Hippocampal formation (tissue), 2 donors: ENCODE data around the gene RAB40C.

Source experiments
- DNase-seq, 2 donors: peaks; one replicate each; lab custom pipeline; 2025; lab: John Stamatoyannopoulos, UW

RAB40C gene

GRCh38 chr16:575354-576196 is 14.3 kb upstream of the RAB40C start:
- DNase-seq: no peak

- DNase-seq: no peak
Measured at GRCh38 chr16:576197-576822, 13.6 kb upstream of the RAB40C start.

GRCh38 chr16:576823-577201 is 13.1 kb upstream of the RAB40C start:
- DNase-seq: no peak

GRCh38 chr16:577796-578195 is 12.1 kb upstream of the RAB40C start:
- DNase-seq: no peak

GRCh38 chr16:578232-578869 is 11.5 kb upstream of the RAB40C start:
- no peak for DNase-seq

- DNase-seq: no peak
Measured at GRCh38 chr16:578870-579405, 10.9 kb upstream of the RAB40C start.

- DNase-seq: no peak
Measured at GRCh38 chr16:580141-580945, 9.5 kb upstream of the RAB40C start.

- DNase-seq: no peak
Measured at GRCh38 chr16:580946-581498, 8.8 kb upstream of the RAB40C start.

GRCh38 chr16:582218-582613 is 7.7 kb upstream of the RAB40C start:
- DNase-seq: no peak

GRCh38 chr16:582614-583331 is 7.1 kb upstream of the RAB40C start:
- DNase-seq: no peak

- no peak for DNase-seq
Measured at GRCh38 chr16:583470-583814, 6.4 kb upstream of the RAB40C start.

- DNase-seq: no peak
Measured at GRCh38 chr16:583815-584591, 5.9 kb upstream of the RAB40C start.

- DNase-seq: no peak
Measured at GRCh38 chr16:585351-585750, 4.5 kb upstream of the RAB40C start.

GRCh38 chr16:586047-586644 is 3.7 kb upstream of the RAB40C start:
- no peak for DNase-seq

- no peak for DNase-seq
Measured at GRCh38 chr16:586645-587590, 2.9 kb upstream of the RAB40C start.

- no peak for DNase-seq
Measured at GRCh38 chr16:588639-588888, 1.3 kb upstream of the RAB40C start.

GRCh38 chr16:588889-589657 is 793 bp upstream of the RAB40C start:
- peak; percentile 95 to 98 for DNase-seq

- DNase-seq: no peak
Measured at GRCh38 chr16:590188-590814, 435 bp downstream of the RAB40C start.
